Stimulated activated naive B cell treated with anti-CD40 and anti-IgM and Interleukin-4, amounts not matched to agents 10 μg/mL and 1 μg/mL and 100 μg/mL, for 72 hours (primary cell): ENCODE measurements around the gene RALGDS.
A peak's percentile ranks its signal among the peaks of the same experiment; 100 is the strongest.
"Not testable (repeated sequence)": the region's sequence is repeated elsewhere in the genome, so short reads cannot be mapped to it uniquely, and the experiment has no call there.

Experiments used
- ATAC-seq, 2 donors: fragments of 150-1000 bp; cut with Tn5 transposase; replicated peaks; 2 replicates each; pipeline ENCODE4 v1.10.0; 2021; ENCODE audit warnings: moderate library complexity in 1 of 2
- DNase-seq: peaks from one replicate; pipeline ENCODE4 v3.0.0; 2021
- H3K27ac Mint-ChIP-seq: one replicate; pipeline ENCODE4 v1.8.0; 2022; ENCODE audit warnings: mild to moderate bottlenecking, mixed read lengths
- H3K27me3 Mint-ChIP-seq, 2 donors: one replicate each; pipeline ENCODE4 v1.8.0; 2022; ENCODE audit warnings: mixed read lengths in 2 of 2
- H3K36me3 Mint-ChIP-seq, 2 donors: one replicate each; pipeline ENCODE4 v1.8.0; 2022; ENCODE audit warnings: mixed read lengths in 2 of 2, mild to moderate bottlenecking in 1 of 2
- H3K4me1 Mint-ChIP-seq, 2 donors: one replicate each; pipeline ENCODE4 v1.8.0; 2022; ENCODE audit warnings: mixed read lengths in 2 of 2, mild to moderate bottlenecking in 1 of 2
- H3K4me3 Mint-ChIP-seq, 2 donors: one replicate each; pipeline ENCODE4 v1.8.0; 2022; ENCODE audit warnings: mild to moderate bottlenecking in 2 of 2, mixed read lengths in 2 of 2, moderate library complexity in 1 of 2
- H3K9me3 Mint-ChIP-seq, 2 donors: one replicate each; pipeline ENCODE4 v1.8.0; 2022; ENCODE audit warnings: mixed read lengths in 2 of 2, mild to moderate bottlenecking in 1 of 2

The RALGDS gene

DNA sequence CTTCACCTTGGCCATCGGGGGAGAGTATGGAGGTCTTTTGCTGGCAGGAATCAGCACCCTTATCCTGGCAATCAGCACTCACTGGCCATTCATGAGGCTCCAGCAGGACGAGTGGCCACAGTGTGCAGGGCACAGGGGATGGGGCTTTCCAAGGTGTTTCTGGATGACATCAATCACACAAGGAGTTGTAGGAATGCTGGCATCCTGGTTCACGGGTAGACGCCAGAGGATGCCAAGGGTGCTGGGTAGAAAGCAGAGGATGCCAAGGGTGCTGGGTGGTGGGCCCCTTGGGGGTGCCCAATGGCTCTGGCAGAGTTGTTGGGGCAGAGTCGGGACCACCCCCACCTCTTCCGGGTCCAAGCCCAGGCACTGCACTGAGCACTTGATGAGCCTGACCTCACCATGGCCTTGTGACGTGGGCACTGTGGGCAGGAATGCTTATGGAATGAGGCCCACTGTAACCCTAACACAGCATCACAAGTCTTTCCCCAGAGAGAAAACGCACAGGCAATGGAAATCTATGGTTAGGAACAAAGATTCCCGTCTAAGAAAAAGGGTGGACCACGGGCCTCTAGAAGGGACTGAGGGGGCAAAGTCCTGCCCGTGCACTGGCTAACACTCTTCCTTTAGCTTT is 30.2 kb downstream of the RALGDS start:
- peaks cover 0 to 3% of the 10 kb centered on the region in 2 donors for H3K9me3 Mint-ChIP-seq
- no peak overlapping the region for H3K27ac Mint-ChIP-seq
- H3K36me3 Mint-ChIP-seq, result peaks cover 3 to 9% of the 10 kb centered on the region in 2 donors
- H3K4me3 Mint-ChIP-seq, result no peak overlapping the region
- H3K27me3 Mint-ChIP-seq, result no peaks in the 10 kb centered on the region
- no peaks in the 10 kb centered on the region for H3K4me1 Mint-ChIP-seq
- no peak for DNase-seq
- no peak for ATAC-seq

DNA sequence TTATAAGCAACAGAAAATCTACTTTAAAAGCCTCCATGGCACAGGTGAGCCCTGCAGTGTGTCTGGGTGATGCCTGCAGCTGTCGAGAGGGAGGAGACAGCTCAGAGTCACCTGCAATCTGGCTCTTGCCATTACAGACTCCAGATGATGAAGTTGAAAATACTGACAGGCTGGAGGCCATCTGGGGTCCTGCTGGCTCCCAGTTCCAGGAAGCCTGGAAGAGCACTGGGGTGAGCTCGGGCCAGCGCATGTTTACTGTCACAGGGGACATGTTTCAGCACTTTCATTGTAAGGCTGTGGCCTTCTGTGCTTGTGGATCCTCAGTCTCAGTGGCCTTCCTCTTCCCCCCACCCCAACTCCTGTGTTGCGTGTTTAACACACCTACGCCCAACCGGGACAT is 30.9 kb downstream of the RALGDS start:
- no peaks in the 10 kb centered on the region for H3K4me1 Mint-ChIP-seq
- no peak for DNase-seq
- H3K4me3 Mint-ChIP-seq, result no peak overlapping the region
- no peak overlapping the region for H3K27ac Mint-ChIP-seq
- H3K27me3 Mint-ChIP-seq, result no peaks in the 10 kb centered on the region
- peaks cover 2 to 7% of the 10 kb centered on the region in 2 donors for H3K36me3 Mint-ChIP-seq
- H3K9me3 Mint-ChIP-seq, result peaks cover 0 to 2% of the 10 kb centered on the region in 2 donors
- no peak for ATAC-seq

DNA sequence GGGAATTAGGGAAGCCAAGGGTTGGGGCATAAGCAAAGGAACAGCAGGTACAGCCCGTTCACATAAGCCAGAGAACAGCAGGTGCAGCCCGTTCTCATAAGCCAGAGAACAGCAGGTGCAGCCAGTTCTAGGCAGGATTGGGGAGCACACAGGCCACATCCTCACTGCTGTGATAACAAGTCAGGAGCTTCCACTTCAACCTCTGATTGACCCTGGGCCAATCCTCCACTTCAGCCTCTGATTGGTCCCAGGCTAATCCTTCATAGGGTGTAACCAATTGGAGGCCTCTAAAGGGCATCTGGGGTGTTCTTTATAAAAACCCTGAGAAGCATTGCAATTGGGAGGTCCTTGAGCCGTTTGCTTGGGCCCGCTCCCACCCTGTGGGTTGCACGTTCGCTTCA is 31.8 kb downstream of the RALGDS start:
- ATAC-seq (peak in 1 of 2 donors; percentile 52), DNase-seq (no peak)
- H3K27me3 Mint-ChIP-seq, result no peaks in the 10 kb centered on the region
- no peaks in the 10 kb centered on the region for H3K4me1 Mint-ChIP-seq
- no peak overlapping the region for H3K4me3 Mint-ChIP-seq
- no peaks in the 10 kb centered on the region for H3K9me3 Mint-ChIP-seq
- H3K27ac Mint-ChIP-seq, result no peak overlapping the region
- peaks cover 0 to 7% of the 10 kb centered on the region in 2 donors for H3K36me3 Mint-ChIP-seq

DNA sequence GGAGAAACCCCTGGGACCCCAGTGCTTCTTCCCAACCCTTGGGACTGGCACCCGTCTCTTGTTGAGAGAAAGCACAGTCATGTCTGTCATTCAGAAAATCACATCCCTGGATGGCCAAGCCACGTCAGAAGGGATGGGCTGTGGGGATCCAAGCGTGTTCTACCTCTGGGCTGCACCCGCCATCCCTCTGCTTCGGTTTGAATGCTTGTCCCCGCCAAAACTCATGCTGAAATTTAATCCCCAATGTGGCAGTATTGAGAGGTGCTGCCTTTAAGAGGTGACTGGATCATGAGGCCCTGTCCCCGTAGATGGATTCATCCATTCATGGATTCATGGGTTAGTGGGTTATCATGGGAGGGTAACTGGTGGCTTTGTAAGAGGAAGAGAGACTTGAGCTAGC is 32.3 kb downstream of the RALGDS start:
- DNase-seq (no peak), ATAC-seq (no peak)
- H3K4me1 Mint-ChIP-seq, result no peaks in the 10 kb centered on the region
- no peaks in the 10 kb centered on the region for H3K9me3 Mint-ChIP-seq
- H3K36me3 Mint-ChIP-seq, result peaks cover 0 to 7% of the 10 kb centered on the region in 2 donors
- H3K4me3 Mint-ChIP-seq, result no peak overlapping the region
- no peaks in the 10 kb centered on the region for H3K27me3 Mint-ChIP-seq
- H3K27ac Mint-ChIP-seq, result no peak overlapping the region

DNA sequence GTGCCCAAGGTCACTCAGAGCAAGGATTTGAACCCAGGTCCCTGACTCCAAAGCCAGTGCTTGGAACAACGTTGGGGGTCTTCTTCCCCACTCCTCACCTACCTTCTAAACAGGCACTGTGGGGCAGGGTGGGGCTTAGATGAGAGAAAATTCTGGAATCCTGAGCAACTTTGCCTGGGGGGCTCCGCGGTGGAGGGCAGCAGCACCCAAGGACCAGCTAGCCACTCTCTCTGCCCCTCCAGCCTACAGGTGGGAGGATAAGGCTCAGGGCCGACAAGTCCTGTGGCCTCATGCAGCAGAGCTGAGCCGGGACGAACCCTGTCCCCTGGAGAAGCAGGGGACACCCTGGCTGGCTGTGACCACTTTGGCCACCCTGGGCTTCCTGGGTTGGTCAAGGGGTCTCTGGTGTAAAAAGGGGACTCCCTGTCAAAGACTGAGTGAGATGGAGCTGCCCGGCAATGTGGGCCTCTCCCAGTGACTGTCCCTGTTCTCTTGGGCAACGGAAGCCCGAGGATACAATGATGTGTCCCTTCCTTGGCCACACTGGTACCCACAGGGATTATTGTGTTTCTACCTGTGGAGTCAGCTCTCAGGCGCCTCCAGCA is 32.8 kb downstream of the RALGDS start:
- Mint-ChIP-seq H3K27ac (no peak overlapping the region), H3K4me3 (no peak overlapping the region), H3K27me3 (no peaks in the 10 kb centered on the region), H3K4me1 (no peaks in the 10 kb centered on the region), H3K36me3 (peaks cover 0 to 7% of the 10 kb centered on the region in 2 donors), H3K9me3 (no peaks in the 10 kb centered on the region)
- ATAC-seq (no peak), DNase-seq (no peak)

DNA sequence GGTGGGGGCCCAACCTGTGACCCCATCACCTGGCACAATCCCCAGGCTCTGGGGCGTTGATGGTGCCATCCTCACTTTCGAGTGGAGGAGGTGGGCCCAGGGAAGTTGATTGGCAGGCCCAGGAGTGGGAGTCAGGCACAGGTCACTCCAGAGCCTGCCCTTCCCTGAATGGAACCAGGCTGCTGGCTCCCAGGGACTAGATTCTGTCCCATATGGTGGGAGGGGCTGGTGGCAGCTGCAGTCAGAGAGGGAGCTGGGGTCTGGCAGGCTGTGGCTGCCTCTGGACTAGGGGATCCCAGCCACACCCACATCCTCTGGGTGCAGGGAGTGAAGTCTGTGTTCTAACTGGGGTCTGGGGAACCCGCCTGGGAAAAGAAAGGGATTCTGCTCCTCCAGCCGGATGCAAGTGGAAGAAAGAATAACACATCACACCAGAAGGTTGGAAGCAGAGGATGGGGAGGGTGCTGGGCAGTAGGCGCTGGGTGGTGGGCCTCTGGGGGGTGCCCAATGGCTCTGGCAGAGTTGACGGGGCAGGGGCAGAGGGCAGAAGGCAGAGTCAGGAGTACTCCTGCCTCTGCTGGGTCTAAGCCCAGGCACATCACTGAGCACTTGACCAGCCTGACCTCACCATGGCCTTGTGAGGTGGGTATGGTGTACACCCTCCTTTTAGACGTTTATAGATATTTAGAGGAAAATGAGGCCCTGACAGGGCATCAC is 33.5 kb downstream of the RALGDS start:
- Mint-ChIP-seq H3K9me3 (no peaks in the 10 kb centered on the region), H3K36me3 (peaks cover 0 to 3% of the 10 kb centered on the region in 2 donors), H3K4me3 (no peak overlapping the region), H3K27ac (no peak overlapping the region), H3K4me1 (no peaks in the 10 kb centered on the region), H3K27me3 (no peaks in the 10 kb centered on the region)
- no peak for DNase-seq
- ATAC-seq, result no peak

DNA sequence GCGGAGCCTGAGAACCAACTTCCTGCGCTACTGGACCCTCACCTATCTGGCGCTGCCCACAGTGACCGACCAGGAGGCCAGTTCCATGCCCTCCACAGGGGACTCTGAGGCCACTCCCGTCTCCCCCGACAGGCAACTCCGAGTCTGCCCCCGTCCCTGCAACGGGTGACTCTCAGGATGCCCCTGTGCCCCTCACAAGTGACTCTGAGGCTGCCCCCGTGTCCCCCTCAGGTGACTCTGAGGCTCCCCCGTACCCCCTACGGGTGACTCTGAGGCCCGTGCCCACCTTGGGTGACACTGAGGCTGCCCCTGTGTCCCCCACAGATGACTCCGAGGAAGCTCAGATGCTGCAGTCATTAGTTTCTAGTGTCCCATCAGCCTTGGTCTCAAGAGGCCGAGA is 34.1 kb downstream of the RALGDS start:
- no peaks in the 10 kb centered on the region for H3K4me1 Mint-ChIP-seq
- no peaks in the 10 kb centered on the region for H3K36me3 Mint-ChIP-seq
- H3K27me3 Mint-ChIP-seq, result no peaks in the 10 kb centered on the region
- no peak overlapping the region for H3K4me3 Mint-ChIP-seq
- no peaks in the 10 kb centered on the region for H3K9me3 Mint-ChIP-seq
- ATAC-seq (no peak), DNase-seq (no peak)
- no peak overlapping the region for H3K27ac Mint-ChIP-seq

GRCh38 chr9:133086212-133086860 is 34.7 kb downstream of the RALGDS start:
- not testable (repeated sequence) for H3K9me3 Mint-ChIP-seq, H3K27ac Mint-ChIP-seq, H3K4me1 Mint-ChIP-seq, H3K36me3 Mint-ChIP-seq, ATAC-seq, H3K27me3 Mint-ChIP-seq, H3K4me3 Mint-ChIP-seq, DNase-seq

- ATAC-seq, H3K27ac Mint-ChIP-seq: not testable (repeated sequence)
Observed at GRCh38 chr9:133083688-133084087, 37.4 kb downstream of the RALGDS start.

GRCh38 chr9:133081957-133082644 is 38.9 kb downstream of the RALGDS start:
- H3K36me3 Mint-ChIP-seq, H3K4me3 Mint-ChIP-seq, H3K9me3 Mint-ChIP-seq, H3K27me3 Mint-ChIP-seq, DNase-seq, ATAC-seq, H3K4me1 Mint-ChIP-seq, H3K27ac Mint-ChIP-seq: not testable (repeated sequence)

More at GRCh38 chr9:133083688-133084087, 37.4 kb downstream of the RALGDS start:
- not testable (repeated sequence) for H3K36me3 Mint-ChIP-seq, DNase-seq, H3K27me3 Mint-ChIP-seq, H3K4me1 Mint-ChIP-seq, H3K4me3 Mint-ChIP-seq, H3K9me3 Mint-ChIP-seq

DNA sequence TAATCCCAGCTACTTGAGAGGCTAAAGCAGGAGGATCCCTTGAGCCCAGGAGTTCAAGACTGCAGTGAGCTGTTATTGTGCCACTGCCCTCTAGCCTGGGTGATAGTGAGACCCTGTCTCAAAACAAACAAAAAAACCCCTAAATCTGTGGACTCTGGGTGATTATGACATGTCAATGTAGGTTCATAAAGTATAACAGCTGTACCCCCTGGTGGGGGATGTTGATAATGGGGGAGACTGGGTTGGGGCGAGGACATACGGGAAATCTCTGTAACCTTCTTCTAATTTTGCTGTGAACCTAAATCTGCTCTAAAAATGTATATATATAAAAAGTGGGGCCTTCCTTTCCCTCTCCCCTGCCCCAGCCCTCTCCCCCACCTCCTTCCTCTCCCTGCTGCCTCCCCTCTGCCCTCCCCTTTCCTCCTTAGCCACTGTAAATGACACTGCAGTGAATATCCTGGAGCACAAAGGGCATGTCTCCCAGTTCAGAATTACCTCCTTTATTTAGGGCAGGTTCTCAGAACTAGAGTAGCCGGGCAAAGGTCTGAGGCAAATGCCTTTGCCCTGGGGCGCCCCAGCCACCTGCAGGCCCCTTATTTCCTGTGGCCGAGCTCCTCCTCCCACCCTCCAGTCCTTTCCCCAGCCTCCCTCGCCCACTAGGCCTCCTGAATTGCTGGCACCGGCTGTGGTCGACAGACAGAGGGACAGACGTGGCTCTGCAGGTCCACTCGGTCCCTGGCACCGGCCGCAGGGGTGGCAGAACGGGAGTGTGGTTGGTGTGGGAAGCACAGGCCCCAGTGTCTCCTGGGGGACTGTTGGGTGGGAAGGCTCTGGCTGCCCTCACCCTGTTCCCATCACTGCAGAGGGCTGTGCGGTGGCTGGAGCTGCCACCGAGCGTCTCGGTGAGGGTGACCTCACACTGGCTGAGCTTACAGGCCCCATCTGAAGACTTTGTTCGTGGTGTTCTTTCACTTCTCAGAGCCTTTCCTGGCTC is 40.0 kb downstream of the RALGDS start:
- H3K36me3 Mint-ChIP-seq, H3K9me3 Mint-ChIP-seq, DNase-seq, H3K4me3 Mint-ChIP-seq, H3K27ac Mint-ChIP-seq, H3K27me3 Mint-ChIP-seq, H3K4me1 Mint-ChIP-seq: not testable (repeated sequence)
- ATAC-seq, result peak in 1 of 2 donors; percentile 29

GRCh38 chr9:133080161-133080560 is 40.9 kb downstream of the RALGDS start:
- Mint-ChIP-seq H3K36me3 (no peaks in the 10 kb centered on the region), H3K4me3 (no peak overlapping the region), H3K27ac (no peak overlapping the region), H3K27me3 (peaks cover 7% of the 10 kb centered on the region in 2 donors), H3K9me3 (no peaks in the 10 kb centered on the region), H3K4me1 (no peaks in the 10 kb centered on the region)
- no peak for ATAC-seq
- no peak for DNase-seq

DNA sequence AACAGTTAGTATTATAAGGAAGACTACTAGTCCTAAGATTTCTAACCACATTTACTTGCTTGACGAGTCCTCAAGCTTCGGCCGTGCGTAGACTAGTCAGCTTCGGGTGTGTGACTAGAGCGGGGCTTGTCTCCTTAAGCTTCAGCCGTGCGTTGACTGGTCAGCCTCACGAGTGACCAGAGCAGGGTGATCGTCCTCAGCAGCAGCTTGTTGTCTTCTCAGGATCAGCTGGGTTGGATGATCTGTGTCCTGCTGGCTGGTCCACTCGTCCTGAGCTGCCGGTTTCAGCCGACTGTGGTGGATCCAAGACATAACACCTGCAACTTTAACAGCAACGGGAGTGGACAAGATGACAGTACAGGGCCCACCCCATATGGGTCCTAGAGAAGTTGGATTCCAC is 42.6 kb downstream of the RALGDS start:
- H3K36me3 Mint-ChIP-seq, result no peaks in the 10 kb centered on the region
- no peak overlapping the region for H3K4me3 Mint-ChIP-seq
- H3K4me1 Mint-ChIP-seq, result no peaks in the 10 kb centered on the region
- ATAC-seq (no peak), DNase-seq (no peak)
- H3K27me3 Mint-ChIP-seq, result peaks cover 7% of the 10 kb centered on the region in 2 donors
- H3K27ac Mint-ChIP-seq, result no peak overlapping the region
- H3K9me3 Mint-ChIP-seq, result no peaks in the 10 kb centered on the region
